Measurements from ENCODE around the gene MYO7A.

The MYO7A gene

DNA sequence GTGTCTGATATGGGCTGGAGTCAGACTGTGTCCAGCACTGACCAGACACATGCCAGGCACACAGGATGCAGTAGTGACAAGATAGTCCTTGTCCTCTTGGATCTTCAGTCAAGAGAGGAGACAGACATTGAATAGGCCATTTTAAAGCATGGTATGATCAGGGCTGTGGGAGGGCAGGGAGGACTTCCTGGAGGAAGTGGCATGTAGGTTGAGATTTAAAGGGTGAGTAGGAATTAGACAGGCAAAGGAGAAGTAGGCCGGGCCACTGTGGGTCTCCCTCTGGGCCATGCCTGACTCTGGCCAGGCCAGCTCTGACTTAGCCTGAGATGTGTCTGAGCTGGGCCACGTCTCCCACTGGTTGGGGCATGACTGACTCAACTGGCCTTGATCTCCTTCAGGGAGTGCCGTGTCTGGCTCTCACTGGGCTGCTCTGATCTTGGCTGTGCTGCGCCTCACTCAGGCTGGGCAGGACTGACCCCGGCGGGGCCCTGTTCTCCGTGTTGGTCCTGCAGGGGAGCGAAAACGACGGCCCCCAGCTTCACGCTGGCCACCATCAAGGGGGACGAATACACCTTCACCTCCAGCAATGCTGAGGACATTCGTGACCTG lies 71.2 kb downstream of the MYO7A start:
- DNase-seq (ENCODE audit: insufficient read length, low spot score) (no peak), FAIRE-seq (no peak)
- TF ChIP-seq, protein P1, sequence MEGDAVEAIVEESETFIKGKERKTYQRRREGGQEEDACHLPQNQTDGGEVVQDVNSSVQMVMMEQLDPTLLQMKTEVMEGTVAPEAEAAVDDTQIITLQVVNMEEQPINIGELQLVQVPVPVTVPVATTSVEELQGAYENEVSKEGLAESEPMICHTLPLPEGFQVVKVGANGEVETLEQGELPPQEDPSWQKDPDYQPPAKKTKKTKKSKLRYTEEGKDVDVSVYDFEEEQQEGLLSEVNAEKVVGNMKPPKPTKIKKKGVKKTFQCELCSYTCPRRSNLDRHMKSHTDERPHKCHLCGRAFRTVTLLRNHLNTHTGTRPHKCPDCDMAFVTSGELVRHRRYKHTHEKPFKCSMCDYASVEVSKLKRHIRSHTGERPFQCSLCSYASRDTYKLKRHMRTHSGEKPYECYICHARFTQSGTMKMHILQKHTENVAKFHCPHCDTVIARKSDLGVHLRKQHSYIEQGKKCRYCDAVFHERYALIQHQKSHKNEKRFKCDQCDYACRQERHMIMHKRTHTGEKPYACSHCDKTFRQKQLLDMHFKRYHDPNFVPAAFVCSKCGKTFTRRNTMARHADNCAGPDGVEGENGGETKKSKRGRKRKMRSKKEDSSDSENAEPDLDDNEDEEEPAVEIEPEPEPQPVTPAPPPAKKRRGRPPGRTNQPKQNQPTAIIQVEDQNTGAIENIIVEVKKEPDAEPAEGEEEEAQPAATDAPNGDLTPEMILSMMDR (IDR thresholded peaks at IDR 0.05; ENCODE audit: insufficient read depth, missing control alignments): no peak

DNA sequence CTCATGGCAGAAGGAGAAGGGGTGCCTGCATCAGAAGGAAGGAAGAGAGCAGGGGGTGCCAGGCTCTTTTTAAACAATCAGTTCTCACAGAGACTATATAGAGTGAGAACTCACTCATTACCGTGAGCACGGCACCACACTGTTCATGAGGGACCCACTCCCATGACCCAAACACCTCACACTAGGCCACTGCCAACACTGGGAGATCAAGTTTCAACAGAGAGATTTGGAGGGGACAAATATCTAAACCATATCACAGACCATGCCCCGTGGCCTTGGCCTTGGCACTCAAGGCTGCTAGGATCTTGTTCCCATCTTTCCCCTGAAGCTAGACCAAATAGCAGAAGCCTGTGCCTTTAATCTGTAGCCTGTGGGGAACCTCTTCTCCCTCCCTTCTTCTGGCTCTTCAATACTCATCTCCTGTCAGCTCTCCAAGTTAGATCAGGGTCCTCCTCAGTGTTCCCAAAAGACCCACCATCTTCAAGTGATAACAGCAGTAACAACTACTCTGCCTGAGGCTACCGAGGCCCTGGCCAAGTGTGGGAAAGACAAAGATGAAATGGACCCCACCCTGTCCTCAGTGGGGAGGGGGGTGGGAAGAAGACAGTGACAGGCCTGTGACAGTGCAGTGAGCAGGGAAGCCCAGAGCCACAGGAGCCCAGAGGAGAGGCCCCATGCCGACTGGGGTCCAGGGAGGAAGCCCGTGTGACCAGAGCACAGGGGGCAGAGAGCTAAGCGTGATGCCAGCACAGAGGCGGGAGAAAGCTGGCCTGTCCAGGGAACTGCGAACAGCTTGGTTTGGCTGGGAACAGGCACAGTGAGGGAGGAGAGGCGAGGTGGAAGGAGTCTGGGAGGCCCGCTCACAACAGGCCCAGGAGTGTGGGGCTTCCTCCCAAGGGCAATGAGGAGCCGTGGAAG lies 72.6 kb downstream of the MYO7A start:
- FAIRE-seq: no peak
- DNase-seq (ENCODE audit: insufficient read length, low spot score): no peak

DNA sequence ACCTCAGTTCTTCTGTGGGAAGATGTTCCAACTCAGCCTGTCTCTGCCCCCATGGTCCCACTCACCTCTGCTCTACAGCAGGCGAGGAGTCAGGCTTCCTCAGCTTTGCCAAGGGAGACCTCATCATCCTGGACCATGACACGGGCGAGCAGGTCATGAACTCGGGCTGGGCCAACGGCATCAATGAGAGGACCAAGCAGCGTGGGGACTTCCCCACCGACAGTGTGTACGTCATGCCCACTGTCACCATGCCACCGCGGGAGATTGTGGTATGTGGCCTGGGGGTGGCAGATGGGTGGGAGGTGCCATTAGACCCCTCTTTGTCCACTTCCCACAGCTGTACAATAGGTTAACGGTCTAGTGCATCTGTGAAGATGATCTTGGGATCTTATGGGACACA lies 73.3 kb downstream of the MYO7A start:
- FAIRE-seq: no peak

More for the DNA sequence above, 72.6 kb downstream of the MYO7A start:
- TF ChIP-seq, protein P1 (IDR thresholded peaks at IDR 0.05; ENCODE audit: insufficient read depth, missing control alignments): no peak

DNA sequence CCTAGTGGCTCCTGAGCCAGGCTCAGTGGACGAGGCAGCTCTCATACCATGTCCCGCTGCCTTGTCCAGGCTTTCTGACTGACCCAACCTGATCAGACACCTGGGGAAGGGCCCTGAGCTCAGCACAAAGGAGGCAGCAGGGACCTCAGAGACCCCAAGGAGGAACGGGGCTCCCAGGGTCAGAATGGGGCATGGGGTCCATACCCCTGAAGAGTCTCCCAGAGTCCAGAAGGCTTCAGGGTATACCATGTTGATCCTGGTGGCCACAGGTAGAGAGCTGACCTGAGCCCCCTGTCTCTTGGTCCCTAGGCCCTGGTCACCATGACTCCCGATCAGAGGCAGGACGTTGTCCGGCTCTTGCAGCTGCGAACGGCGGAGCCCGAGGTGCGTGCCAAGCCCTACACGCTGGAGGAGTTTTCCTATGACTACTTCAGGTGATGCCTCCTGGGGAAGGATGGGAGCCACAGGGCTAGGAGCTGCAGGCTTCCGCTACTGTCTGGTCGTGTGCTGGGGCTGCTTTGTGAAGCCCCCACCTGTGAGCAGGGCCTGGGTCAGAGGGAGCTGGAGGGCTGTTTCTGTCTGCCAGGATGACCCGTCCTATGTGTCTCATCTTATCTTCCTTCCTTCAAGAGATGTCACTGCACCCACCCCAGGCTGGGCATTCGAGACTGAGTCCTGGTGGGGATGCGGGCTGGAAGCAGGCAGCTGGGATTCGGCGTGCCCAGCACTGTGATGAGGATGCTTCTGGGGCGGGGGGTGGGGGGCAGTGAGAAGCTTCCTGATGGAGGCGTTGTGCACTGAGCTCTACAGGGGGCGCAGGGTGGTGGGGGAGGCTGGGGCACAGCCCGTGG lies 74.2 kb downstream of the MYO7A start:
- DNase-seq (ENCODE audit: insufficient read length, low spot score) (no peak), FAIRE-seq (no peak)
- TF ChIP-seq, protein P1 (IDR thresholded peaks at IDR 0.05; ENCODE audit: insufficient read depth, missing control alignments): no peak

More for the DNA sequence above, 73.3 kb downstream of the MYO7A start:
- TF ChIP-seq, protein P1 (IDR thresholded peaks at IDR 0.05; ENCODE audit: insufficient read depth, missing control alignments): no peak
- no peak for DNase-seq (ENCODE audit: insufficient read length, low spot score)

DNA sequence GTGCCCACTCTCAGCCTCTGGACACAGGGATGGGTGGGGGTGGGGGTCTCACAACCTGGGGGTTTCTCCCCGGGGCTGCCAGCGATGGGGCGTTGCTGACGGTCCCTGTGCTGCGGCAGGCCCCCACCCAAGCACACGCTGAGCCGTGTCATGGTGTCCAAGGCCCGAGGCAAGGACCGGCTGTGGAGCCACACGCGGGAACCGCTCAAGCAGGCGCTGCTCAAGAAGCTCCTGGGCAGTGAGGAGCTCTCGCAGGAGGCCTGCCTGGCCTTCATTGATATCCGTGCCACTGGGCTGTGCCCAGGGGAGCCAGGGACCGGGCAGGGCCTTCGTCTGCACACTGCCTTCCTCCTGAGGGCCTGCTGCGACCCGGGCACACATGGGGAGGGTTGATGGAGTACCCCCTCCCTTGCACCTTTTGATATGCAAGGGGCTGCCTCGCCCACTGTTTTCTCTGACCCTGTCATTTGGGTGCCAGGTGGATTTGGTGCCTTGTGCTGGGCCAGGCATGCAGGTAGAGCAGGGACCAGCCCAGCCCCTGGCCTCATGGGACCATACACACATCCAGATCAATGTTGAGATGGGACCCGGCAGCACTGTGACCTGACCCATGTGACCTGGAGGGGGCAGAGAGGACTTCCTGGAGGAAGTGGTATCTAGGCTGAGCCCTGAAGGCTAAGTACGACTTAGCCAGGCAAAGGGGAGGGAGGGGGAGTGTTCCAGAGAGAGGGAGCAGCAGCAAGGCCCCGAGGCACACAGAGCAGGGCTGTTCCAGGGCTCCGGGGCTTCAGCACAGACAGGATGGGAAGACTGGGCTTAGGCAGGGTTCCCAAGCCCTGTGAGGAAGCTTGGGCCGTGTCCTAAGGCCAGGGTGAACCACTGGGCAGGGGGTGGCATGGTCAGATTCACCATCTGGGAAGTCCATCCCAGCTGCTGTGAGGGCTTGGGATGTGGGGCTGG lies 75.2 kb downstream of the MYO7A start:
- TF ChIP-seq, protein P1 (IDR thresholded peaks at IDR 0.05; ENCODE audit: insufficient read depth, missing control alignments): no peak
- FAIRE-seq: no peak
- no peak for DNase-seq (ENCODE audit: insufficient read length, low spot score)

All from D721Med (cell line).